NCI-H2227 treated with DMSO at 0.1 percent for 48 hours (cell line): ENCODE data around the gene SWT1.

Experiments used
- DNase-seq: peaks from one replicate; lab custom pipeline; 2025; lab: John Stamatoyannopoulos, UW

The SWT1 gene, protein sequence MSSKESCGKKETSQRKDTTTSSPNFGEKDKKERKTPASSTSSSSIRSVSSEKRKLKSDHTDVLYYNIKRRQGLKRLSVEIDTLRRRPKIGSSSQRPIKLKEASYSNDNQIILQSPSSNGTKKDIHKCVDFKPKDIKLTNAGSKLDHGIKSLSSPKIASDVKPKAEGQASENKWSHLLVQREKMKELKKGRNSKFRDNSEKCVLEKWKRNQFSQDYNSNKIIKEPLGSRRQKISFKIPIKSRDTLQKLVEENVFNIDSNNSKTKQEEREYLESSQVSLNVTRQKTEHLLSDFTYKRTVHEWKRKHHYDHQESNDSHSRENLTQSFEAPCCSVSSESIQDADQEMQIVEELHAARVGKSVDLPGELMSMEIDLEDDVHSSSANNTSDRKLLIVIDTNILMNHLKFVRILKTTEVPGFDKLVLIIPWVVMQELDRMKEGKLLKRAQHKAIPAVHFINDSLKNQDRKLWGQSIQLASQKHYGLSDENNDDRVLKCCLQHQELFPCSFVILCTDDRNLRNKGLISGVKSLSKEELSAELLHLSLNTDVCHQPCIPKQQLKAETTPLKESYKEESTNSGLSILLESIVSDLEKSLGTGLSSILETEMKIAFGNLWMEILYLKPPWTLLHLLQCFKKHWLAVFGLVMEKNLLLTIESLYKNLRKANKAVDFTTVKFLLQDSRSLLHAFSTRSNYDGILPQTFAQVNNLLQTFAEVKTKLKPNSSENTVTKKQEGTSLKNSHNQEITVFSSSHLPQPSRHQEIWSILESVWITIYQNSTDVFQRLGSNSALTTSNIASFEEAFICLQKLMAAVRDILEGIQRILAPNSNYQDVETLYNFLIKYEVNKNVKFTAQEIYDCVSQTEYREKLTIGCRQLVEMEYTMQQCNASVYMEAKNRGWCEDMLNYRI

DNA sequence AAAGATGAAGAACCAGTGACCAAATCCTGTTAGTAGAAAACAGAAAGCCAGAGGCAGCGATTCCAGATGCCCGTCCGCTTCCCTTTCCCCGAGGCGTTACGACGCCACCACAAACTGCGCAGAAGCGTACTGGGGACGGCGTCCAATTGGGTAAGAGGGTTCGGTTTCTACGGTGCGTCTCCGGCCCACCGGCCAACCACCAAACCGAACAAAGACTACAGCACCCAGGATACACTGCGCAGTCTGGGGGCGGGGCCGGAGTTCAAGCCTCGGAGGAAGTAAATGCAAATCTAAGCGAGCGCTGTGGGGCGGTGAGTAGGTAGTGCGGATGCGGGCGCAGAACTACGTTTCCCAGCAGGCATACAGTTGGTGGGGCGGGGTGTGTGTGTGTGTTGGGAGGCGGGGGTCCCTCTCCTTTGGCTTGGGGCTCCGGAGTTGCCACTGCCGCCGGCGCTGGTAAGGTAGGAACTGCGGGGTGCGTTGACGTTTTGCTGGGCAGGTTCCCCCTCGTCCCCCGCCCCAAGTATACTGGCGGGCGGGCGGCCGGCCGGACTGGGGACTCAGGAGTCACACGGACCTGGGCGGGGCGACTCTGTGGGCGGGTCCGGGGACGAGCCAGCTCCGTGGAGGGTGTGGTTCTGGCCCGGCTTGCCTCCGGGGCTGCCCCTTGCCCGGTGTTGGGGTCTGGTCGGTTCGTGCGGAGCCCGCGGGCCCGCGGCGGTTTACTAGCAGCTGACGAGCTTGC, at the start of gene SWT1, which contains the start of gene TRMT1L:
Gene SWT1 (plus strand): TSS at position 314 of the 745 bp plus-strand sequence. CDS start 3,675 bp downstream, outside the sequence.
Gene TRMT1L (minus strand): TSS at position 100 of the 745 bp plus-strand sequence. CDS start 241 bp downstream, outside the sequence.
- peak; percentile 99 for DNase-seq

DNA sequence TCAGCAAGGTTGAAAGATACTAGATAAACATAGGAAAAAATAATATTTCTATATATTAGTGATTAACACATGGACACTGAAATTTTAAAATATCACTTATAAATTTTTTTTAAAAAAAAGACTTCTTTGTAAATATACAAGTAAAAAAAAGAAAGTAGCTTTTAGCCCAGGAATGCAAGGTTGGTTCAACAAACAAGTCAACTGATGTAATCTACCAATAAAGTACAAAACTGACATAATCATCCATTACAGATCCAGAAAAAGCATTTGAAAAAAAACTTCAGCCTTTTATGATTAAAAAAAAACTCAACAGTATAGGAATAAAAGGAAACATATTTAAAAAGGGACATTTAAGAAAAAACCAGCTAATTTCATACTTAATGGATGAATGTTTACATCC, 48.6 kb upstream of the SWT1 start:
- DNase-seq = no peak

DNA sequence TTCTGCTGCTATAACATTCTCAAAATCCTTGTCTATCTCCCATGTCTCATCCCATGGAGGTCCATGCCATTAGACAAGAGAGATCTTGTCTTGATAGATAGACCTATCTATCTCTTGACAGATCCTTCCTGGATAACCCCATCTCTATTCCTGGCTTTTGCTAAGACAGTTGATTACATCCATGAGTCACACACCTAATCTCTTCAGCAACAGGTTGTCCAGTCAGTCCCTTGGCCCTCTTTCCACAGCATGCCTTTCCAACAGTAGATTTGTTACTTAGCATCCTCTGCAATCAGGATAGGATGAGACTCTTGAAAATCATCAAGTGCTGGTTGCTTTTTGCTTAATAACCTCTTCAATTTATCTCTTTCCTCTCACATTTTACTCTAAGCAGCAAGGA, 46.8 kb upstream of the SWT1 start:
- no peak for DNase-seq

DNA sequence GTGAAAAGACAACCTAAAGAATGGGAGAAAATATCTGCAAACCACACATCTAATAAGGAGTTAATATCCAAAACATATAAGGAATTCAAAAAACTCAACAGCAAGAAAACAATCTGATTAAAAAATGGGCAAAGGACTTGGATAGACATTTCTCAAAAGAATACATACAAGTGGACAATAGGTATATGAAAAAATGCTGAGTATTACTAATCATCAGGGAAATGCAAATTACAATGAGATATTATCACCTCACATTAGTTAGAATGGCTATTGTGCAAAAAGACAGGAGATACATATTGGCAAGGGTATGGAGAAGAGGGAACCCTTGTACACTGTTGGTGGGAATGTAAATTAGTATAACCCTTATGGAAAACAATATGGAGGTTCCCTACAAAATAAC, 45.1 kb upstream of the SWT1 start:
- no peak for DNase-seq

DNA sequence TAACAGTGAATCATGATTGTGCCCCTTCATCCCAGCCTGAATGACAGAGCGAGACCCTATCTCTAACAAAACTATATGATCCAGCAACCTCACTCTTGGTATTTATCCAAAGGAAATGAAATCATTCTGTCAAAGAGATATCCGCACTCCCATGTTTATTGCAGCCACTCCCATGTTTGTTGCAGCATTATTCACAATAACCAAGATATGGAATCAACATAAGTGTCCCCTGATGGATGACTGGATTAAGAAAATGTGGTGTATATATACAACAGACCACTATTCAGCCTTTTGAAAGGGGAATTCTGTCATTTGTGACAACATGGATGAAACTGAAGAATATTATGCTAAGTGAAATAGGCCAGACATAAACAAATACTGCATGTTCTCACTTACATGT, 44.6 kb upstream of the SWT1 start:
- no peak for DNase-seq

DNA sequence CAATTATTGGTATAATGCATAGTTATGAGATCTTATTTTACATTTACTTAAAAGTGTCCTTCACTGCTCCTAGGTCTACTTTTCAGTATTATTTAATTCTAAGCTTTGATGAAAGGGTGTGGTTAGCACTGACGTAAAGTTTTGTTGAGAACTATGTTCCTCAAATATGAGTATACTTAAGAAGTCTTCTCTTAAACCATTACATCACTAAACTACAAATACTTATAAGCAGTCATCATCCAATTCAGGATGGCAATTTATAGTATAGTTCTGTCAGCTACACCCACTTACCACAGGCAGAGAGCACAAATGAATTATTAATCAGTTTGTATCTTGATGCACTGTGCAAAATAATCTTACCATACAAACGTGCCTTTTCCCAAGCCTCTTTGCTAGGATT, 27.3 kb upstream of the SWT1 start:
- no peak for DNase-seq

DNA sequence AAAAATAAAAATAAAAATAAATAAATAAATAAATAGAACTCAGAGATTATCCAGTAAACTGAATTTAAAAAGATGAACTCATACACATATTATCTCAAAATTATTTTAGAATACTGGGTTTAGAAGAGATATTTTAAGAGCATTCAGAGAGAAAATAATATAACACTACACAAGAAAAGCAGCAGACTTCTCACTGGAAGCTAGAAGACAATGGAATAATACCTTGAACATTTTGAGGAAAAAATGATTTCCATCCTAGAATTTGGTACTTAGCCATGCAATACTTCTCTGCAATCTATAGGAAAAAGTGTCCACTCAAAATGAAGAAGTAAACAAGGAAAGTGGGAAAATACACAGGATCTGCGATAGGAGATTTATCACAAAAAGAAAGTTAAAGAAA, 24.4 kb upstream of the SWT1 start:
- DNase-seq = no peak

DNA sequence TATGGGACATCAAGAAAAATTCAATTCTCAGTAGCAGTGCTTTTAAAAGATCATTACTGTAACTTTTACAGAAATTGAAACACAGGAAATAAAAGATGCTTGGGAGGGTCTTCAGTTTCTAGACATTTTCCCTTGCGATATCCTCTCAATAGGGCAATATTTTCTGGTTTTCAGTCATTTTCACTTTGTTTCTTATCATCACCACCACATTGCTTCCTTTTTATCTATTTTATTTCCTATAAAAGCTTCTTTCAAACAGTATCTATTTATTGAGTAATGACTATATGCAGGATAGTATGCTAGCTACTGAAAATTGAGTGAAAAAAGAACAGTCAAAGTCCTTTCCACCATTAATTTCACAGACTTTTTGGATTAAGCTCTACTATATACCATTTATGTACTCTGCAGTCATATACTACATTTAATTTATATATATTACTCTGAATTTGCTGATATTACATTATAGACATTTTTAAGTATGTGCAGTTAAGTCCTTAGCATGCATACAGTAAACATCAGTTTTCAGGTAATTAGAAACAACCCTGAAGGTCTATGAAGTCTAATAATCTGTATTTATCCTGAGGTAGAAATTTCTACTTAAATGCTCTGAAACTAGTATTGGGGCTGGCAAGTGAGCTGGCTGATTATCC, 18.9 kb upstream of the SWT1 start:
- DNase-seq = no peak

DNA sequence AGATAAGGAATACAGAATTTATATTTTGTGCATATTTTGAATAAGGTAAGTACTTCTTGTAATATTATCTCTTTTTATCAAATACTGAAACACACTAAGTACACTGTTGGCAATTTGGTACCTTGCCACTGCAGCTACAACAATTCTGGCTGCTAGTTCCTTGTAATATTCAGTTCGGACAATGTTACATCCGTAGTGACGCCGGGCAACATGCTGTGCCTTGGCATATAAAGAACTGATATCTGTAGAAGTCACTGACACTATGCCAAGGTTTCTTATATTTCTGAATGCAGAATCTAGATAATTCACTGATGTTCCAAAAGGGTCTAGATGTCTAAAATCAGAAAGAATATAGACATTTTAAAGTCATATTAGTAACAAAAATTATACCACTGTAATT, 17.7 kb upstream of the SWT1 start:
- DNase-seq = no peak

DNA sequence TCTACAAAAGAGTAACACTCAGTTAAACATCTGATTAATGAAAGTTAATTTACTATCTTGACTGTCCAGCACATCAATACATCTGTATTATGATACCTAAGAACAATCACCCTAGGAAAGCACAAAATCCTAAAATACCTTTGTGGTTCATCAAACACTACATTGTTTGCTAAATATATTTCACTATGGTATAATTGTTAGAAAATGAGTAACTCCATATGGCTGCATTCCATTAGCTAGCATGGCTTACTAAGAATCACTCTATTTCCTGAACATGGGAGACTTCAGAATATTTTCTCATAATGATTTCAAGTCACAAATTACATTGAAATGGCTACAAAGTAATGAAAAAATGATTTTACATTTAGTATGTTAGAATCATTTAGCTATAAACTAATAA, 12.7 kb upstream of the SWT1 start:
- DNase-seq = no peak

DNA sequence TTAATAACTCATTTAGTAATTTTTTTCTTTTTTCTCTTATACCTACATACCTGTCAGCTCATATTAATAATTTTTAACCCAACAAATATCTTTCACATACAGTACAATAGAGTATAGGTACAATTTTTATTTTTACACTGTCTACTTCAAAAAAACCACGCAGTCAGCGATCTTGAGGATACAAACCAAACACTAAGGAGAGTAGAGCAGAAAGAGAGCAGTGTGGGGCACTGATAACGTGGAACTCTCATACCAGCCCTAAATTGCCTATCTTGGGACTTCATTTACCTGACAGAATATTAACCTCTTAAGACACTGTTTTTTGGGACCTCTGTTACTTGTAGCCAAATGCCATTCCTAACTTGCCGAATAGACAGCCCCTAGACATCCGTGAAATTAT, 5.8 kb upstream of the SWT1 start:
- no peak for DNase-seq

DNA sequence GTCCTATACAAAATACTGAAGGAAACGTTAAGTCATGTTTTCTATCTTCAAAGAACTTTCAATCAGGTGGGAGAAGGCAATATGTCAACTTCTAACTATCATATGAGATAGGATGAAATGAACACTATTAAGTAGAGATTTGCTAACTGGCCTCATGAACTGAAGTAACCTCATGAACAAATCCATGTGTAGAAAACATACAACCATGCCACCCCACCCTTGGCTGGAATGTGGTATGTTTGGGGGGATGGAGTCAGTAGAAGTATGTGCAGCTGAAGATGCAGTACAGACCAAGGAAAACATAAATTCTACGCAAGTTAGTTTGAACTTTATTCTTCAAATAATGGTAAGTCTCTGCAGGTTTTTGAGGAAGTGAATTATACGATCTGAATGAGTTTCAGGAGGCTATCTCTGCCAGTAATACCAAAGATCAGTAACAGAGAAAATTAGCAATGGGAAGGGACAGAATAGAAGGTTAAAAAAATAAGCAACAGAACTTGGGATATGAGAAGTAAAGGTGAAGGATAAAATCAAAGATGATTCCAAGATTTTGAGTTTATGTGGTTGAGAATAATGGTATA, 4.7 kb upstream of the SWT1 start:
- no peak for DNase-seq

DNA sequence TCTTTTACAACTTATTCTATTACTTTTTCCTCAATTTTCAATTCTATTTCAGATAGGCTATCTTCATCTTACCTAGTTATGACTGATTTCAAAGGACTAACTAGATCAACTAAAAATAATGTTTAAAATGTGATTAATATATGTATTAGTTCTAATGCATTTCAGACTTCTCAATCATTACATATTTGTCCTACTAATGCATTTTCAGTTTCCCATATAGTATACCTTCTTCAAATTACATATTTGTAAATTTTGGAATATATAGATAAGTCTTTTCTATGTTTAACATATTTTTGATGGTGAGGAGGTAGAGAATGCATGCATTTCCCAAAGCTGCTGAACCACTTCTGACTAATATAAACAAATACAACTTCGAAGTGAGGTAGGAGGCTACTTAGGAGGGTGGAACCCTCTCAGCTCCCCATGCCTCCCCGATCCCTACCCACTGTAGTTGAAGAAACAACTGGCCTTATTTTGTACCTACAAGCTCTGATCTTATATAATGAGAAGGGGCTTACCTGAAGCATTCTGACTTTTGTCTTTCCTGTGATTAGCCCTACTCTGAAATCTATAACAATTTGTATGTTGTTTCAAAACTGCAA, 2.0 kb upstream of the SWT1 start:
- no peak for DNase-seq

DNA sequence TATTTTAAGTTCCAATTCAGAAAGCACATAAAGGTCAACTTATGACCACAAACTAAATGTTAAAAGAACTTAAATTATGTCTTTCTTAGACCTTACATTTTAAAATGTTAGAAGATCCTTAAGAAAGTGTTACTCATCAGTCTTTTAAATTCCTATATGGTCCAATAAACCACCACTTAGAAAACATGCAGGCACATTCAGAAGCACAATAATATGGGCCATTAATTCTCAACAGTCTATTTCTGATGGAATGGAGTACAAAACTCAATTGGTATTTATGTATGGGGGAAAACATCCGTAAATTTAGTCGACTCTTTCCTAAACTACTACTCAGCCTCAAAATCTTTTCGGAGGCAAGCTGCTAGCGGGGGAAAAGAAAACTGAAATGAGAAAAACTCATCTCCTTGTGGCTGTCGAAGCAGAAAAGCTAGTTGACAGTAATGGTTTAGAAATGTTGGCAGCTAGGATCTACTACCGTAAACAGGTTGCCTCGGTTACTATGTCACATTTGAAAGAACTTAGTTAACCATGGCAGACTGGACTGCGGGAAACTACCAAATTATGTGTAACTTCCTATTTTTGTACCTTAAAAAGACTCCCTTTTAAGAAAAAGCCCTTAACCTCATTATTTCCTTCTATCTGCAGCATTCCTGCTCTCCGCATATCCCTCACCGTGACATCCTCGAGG, 1.2 kb upstream of the SWT1 start:
- no peak for DNase-seq

DNA sequence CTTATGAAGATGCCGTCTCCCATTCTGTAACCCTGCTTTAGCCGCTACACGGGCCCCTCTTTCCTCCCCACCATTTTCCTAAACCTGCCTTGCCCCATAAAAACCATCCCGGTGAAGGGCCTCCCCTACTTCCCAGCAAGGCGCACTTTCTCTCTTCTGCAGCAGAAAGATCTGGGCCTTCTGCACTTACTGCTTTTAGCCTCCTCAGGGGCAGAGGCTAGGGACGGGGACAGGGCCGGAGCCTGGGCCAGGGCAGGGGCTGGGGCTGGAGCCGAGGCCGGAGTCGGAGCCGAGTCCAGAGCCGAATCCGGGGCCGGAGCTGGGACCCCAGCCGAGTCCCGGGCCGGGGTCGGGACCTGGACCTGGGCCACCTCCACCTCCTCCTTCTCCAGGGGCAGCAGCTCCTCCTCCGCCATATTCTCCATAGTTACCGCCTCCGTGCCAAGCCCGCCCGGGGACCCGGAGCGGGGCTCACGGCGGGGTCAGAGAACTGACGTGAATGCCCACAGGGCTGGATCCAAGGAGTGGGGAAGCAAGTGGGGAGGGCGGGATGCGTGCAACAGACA, 596 bp upstream of the SWT1 start:
- DNase-seq = peak; percentile 23

DNA sequence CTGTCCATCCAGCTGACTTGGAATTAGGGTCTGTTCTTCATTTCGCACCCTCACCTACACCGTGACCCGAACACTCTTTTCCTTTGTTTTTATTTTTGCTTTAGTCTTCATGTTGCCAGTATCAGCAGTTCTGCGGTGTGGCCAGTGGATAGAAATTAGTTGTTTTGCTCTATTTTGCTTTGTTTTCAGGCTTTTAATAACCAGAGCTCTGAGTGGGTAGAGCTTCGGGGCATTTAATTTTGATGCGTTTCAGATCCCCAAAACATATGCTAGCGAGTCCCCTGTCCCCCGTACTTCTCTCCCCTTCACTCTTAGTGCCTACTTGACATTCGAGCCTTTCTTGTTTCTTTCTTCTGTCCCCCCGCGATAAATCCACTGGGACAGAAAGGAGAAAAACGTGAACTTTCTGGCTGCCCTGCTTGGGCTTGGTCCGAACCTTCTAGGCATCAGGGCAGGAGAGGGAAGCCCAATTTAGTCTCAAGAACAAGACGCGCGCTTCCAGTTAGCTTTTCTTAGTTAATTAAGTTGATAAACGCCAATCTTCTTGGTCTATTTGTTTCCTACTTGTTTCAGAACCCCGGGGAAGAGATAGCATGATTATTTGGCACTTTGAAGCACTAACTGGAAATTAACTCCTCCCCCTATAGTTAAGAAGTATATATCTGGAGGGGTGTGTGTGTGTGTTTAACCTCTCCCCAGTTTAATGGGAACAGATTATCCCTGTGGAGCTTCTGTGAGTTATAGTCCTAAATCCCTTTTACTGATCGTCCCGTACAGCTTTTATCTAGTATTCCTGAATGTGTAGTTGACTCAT, 839 bp downstream of the SWT1 start:
- peak; percentile 66 for DNase-seq

DNA sequence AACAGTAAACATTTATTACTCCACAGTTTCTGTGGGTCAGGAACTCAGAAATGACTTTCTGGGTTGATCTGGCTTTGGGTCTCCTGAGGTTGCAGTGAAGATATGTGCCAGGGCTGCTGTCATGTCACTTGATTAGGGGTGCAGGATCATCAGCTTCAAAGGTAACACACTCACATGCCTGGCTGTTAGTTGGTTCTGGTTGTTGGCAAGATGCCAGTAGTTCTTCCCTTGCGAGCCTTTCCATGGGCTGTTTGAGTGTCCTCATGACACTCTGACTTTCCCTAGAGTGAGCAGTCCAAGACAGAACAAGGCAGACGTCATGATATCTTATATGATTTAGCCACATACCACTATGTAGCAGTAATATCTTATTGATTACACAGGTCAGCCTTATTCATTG, 1.8 kb downstream of the SWT1 start:
- peak; percentile 25 for DNase-seq

DNA sequence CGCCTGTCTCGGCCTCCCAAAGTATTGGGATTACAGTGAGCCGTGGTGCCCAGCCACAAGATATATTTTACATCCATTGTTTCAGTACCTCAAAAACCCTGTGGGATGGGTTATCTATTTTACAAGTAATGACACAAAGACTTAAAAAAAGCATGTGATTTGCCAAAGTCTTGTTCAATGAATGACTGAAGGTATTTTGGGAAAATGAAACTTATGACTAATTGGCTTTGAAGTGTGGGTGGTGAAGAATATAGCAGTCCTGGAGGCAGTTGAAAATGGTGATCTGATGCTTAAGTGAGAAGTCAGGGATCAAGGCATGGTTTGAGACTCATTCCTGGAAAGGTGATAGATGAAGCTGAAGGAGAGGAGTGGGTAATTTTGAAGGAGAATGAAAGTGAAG, 3.0 kb downstream of the SWT1 start:
- DNase-seq = no peak

DNA sequence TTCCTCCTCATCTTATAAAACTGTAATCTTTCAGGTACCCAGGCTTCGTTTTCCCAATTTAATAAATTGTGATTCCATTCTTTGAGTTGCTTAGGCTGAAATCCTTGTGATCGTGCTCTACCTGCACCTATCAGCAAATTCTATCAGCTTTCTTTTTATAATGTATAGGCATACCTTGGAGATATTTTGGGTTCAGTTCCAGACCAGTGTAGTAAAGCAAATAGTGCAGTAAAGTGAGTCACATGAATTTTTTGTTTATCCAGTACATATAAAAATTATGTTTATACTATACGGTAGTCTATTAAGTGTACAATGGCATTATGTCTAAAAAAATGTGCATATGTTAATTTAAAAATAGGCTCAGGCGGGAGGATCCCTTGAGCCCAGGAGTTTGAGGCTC, 5.5 kb downstream of the SWT1 start:
- DNase-seq = no peak
